Activated CD4-positive, alpha-beta T cell treated with anti-CD3 and anti-CD28 coated beads, Interleukin-2, amount 50 U/mL, for 1 hour (primary cell): ENCODE results near the gene OPALIN.

Experiments used
- DNase-seq: peaks from one replicate; pipeline ENCODE4 v3.0.0-alpha.2; 2020

Gene OPALIN

GRCh38 chr10:96371356-96371755, 12.6 kb upstream of the OPALIN start:
- DNase-seq: no peak

GRCh38 chr10:96370584-96371157, 11.9 kb upstream of the OPALIN start:
- DNase-seq: peak; percentile 44

GRCh38 chr10:96369890-96370583, 11.2 kb upstream of the OPALIN start:
- no peak for DNase-seq

DNA sequence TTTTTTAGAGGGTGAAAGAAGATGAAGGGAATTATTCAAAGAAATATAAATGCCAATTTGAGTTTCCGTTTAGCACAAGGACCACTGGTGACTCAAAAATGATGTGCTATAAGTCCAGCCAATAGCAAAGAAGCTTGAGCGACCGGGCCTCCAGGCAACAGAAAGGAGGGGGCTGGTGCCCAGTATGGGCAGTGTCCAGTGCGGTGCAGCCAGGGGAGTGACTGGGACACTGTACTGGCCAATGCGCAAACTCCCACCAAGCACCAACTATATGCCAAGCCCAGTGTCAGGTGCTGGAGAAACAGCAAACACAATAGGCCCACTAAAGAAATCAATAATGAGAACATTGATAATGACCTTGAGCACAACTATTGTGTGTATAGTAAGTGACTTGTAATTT, 10.2 kb upstream of the OPALIN start:
- DNase-seq: no peak

DNA sequence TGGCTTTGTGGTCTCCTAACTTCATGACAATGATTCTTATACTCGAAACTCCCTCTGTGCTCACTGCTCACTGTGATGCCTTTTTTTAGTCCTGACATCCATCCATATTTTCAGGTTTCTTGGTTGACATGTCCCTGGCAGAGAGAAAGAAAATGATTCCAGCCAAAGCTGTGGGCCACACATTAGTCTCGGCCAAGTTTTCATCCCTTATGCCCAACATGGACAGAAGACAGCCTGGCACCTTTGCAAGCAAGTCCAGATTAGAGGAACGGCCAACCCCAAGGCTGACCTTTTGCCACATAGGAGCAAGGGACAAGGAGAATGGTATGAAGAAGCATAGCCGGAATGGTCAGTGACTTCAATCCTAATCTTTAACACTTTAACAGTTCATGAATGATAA, 8.7 kb upstream of the OPALIN start:
- DNase-seq: no peak

DNA sequence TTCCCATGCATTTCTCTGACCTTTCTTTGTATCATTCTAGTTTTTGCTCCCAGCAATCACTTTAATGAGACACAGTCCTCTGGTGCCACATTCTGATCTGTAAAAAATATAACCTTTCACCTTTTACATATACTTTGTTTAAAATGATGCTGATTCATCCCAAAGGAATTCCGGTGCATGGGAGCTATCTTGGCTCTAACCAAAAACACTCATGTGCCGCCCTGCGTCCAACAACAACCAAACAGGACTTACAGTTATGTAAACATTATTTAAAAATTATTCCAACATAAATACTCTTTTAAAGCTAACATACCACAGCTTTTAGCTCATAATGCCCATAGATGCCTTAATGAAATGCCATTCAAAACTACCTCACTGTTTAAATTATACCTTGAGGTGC, 7.7 kb upstream of the OPALIN start:
- DNase-seq: no peak

DNA sequence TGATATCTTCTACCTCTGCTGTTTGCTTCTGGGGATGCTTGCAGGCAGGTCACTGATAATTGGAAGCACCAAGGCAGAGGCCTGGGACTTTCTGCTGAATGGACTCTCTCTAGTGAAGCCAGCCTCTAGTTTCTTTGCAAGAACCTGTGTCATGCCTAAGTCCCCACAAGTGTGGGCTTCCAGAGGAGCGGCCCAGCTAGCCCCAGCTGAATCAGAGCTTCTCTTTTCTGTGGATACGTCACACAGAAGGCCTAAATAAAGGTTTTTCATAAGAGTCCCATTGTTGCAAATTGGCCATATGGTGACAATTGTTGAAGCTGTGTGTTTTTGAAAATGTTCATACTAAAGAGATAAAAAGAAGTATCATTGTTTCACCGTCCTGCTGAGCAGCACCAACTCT, 6.8 kb upstream of the OPALIN start:
- no peak for DNase-seq

- no peak for DNase-seq
Observed at GRCh38 chr10:96360766-96361165, 2.0 kb upstream of the OPALIN start.

GRCh38 chr10:96360331-96360730, 1.5 kb upstream of the OPALIN start:
- no peak for DNase-seq

DNA sequence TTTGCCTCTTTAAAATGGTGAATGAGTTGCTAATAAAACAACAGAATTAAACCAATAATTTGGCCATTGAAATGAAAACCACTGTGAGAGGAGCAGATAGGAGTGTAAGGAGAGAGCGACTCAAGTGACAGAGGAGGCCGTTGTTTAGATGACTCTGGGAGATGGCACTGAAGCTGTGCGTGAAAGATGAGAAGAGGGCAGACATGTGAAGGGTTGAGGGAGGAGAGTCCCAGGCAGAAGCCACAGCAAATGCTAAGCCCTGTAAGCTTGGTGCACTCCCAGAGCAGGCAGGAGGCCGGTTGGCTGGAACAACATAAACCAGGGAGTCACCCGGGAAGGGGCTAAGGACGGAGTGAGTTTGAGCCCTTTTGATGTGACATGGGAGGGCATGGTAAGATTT, 814 bp upstream of the OPALIN start:
- no peak for DNase-seq

DNA sequence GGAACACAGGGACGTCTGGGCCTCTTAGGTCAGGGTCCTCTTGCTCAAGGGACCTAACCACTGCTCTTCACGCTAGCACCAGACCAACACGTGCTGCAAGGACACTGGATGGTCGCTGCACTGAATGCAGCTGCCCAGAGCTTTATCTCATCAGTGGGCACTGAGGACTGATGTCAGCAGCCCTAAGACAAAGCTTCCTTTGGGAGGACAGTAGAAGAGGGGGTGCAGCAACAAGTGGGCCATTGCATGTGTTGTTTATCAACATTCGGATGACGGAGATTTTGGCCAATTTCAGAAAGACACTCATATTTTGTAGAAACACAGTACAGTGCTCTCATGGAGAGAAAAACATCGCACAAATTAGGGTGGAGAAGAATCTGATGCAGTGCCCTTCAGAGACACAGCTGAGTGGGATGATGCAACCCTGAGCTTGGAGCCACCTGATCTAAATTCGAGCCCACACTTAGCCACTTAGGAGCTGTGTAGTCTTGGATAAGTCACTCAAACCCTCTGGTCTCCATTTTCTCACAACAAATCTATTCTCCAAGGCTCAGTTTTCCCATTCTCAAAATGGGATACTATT, 1.7 kb downstream of the OPALIN start:
- DNase-seq: no peak

GRCh38 chr10:96352582-96352981, 6.2 kb downstream of the OPALIN start:
- no peak for DNase-seq

- no peak for DNase-seq
Observed at GRCh38 chr10:96352027-96352426, 6.8 kb downstream of the OPALIN start.

GRCh38 chr10:96346295-96346694, 12.5 kb downstream of the OPALIN start:
- DNase-seq: no peak

GRCh38 chr10:96345222-96345621, 13.6 kb downstream of the OPALIN start:
- DNase-seq: no peak

GRCh38 chr10:96344178-96344577, 14.6 kb downstream of the OPALIN start:
- DNase-seq: no peak

DNA sequence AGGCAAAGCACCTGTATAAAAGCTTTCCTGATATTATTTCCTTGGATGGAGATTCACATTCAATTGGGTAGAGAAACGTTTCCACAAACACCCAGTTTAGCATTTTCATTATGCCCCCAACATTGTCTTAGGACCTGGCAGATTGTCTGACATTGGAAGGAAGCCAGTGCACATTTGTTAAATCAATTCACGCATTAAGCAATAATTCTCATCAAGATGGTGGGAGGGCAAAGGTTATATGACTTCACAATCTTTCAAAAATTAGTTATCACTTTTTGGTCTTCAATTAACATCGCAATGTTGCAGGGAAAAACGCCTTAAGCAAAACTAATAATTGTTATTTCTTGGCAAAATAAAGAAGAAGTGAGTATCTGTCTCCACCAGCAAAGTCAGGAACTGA, 16.4 kb downstream of the OPALIN start:
- no peak for DNase-seq

- DNase-seq: no peak
Observed at GRCh38 chr10:96341219-96342182, 17.3 kb downstream of the OPALIN start.

- peak; percentile 52 for DNase-seq
Observed at GRCh38 chr10:96339956-96340904, 18.6 kb downstream of the OPALIN start.

DNA sequence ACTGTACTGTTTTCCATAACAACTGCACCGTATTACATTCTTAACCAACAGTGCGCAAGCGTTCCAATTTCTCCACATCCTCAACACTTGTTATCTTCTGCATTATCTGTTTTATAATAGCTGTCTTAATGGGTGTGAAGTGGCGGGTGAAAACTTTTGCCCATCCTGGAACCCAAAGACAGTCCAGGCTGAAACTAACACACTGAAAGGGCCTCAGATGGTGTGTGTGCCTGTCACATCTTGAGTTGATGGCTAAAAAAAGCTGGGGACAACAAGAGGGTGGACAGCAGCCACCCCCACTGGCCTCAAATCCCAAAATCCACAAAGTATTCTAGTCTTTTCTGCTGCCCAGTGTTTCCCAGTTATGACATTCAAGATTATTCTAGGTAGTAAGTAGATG, 19.4 kb downstream of the OPALIN start:
- DNase-seq: no peak

DNA sequence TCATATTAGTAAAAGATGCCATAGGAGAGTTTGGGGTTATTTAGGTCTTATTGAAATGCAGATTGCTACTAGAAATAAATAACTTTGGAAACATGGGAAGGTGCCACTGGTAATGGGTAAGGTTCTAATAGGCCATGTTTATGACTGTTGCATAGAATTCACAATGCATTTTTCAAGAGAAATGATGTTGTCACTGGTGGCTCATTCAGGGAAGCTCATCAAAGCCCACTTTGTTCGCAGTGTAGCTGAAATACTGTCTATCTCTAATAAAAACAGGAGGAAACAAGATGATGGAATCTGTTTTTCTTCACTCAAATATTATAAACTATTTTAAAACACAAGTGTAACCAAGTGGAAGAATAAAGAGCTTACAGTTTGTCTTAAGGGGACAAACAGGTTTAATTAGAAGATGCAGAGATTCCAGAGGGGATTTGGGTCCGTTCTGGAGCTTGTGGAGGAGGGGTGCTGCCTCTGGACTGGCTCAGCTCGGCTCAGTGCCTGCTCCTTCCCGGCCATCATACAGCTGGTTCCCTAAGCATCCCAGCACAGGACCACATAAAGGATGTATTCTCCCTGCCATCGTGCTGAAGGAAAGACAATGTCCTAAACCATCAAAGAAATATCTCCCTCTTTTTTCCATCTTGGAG, 20.4 kb downstream of the OPALIN start:
- DNase-seq: no peak

DNA sequence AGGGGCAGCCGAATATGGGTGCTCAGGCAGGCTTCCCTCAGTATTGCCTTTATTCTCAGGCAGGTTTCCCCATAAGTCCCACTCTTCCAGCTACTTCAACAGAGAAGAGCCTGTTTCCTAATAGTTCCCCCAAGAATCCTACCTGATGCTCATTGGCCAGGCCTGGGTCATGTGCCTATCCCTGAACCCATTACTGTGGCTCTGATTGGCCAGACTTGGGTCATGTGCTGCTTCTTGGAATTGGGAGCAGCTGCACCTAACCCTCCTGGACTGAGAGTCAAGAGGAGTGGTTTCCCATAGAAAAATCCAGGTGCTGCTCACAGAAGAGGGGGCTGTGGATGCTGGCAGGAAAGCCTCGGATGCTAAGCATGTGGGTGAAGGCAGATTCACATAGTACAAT, 21.7 kb downstream of the OPALIN start:
- no peak for DNase-seq
